Stimulated activated naive CD4-positive, alpha-beta T cell (primary cell): ENCODE results near the gene DIP2A.
A peak's percentile ranks its signal among the peaks of the same experiment; 100 is the strongest.

ENCODE experiments used
- DNase-seq, 6 experiments: peaks; one replicate each; lab custom pipeline; 2025; lab: John Stamatoyannopoulos, UW

The DIP2A gene, protein sequence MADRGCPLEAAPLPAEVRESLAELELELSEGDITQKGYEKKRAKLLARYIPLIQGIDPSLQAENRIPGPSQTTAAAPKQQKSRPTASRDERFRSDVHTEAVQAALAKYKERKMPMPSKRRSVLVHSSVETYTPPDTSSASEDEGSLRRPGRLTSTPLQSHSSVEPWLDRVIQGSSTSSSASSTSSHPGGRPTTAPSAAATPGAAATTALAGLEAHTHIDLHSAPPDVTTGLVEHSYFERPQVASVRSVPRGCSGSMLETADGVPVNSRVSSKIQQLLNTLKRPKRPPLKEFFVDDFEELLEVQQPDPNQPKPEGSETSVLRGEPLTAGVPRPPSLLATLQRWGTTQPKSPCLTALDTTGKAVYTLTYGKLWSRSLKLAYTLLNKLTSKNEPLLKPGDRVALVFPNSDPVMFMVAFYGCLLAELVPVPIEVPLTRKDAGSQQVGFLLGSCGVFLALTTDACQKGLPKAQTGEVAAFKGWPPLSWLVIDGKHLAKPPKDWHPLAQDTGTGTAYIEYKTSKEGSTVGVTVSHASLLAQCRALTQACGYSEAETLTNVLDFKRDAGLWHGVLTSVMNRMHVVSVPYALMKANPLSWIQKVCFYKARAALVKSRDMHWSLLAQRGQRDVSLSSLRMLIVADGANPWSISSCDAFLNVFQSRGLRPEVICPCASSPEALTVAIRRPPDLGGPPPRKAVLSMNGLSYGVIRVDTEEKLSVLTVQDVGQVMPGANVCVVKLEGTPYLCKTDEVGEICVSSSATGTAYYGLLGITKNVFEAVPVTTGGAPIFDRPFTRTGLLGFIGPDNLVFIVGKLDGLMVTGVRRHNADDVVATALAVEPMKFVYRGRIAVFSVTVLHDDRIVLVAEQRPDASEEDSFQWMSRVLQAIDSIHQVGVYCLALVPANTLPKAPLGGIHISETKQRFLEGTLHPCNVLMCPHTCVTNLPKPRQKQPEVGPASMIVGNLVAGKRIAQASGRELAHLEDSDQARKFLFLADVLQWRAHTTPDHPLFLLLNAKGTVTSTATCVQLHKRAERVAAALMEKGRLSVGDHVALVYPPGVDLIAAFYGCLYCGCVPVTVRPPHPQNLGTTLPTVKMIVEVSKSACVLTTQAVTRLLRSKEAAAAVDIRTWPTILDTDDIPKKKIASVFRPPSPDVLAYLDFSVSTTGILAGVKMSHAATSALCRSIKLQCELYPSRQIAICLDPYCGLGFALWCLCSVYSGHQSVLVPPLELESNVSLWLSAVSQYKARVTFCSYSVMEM (N-terminal part only)

DNA sequence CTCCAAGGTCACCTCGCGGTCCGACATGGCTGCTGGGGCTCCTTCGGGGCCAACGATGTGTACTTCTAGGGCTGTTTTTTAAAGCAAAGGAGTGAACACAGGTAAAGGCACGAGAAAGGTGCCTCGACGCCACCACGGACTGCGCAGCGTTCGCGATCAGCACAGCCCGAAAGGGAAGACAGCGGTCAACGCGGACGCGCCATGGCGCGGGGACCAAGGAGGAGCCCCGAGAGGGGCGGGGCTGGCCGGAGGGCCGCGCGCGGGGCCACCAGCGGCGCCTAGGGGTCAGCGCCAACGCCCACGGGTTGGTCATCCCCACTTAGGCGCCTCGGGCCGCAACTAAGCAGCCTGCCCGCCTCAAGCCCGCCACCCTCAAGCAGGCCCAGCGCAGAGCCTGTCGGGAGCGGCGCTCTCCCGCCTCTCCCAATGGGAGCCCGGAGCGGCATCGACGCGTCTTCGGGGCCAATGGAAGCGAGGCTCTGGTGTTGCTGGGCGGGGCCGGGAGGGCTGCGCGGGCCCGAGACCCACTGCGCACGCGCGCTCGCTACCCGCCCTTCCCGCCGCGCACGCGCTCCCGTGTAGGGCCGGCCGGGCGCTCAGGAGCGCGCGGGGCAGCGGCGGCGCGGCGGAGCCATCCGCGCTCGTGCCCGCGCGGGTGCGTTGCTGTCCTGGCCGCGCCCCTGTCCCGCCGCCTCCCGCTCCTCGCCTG, at the start of gene DIP2A:
DIP2A (plus strand) TSS at position 577 of the 709 bp plus-strand sequence. CDS start 241 bp downstream, outside the sequence.
- DNase-seq = peak; percentile 88 to 97 (median 93)

DNA sequence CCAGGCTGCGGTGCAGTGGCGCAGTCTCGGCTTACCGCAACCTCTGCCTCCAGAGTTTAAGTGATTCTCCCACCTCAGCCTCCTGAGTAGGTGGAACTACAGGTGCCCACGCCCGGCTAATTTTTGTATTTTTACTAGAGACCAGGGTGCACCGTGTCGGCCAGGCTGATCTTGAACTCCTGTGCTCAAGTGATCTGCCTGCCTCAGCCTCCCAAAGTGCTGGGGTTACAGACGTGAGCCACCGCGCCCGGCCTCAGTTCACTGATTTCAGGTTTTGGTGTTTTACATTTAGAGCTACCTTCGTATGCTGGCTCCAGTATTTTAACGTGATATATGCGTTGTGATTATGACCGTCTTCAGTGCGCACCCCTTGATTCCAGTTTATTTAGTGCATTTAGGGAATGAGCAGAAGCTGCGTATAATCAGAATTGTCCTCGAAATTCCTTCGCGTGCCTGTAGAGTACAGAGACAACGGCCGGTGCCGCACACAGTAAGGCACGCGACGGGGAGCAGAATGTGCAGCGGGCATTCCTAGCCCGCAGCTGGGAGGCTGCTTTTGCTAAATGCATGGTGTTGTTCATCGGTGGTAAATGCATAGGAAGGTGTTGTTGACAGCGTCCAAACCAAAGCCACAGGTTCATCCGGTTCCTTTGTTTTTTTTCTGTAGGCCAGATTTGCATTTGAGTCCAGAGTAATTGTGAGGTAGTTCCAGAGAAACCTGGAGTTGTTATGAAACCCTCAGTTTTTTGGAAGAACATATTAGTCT, 48.9 kb upstream of the DIP2A start:
- no peak for DNase-seq

DNA sequence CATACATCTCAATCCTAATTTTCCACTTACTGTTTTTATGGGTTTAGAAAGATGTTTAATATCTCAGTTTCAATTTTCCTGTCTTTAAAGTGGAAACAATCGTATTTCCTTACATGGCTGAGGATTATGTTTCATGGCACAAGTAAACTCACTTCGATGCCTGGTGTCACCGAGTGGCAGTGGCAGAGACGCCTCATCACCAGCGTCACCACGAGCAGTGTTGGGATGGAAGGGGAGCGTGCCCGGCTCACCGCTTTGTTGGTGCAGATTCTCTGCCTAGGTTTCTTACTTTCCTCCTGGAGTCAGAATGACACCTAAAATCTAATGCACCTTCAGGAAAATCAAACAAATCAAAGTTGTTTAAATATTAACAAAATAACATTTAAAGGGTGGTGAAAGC, 48.2 kb upstream of the DIP2A start:
- no peak for DNase-seq

DNA sequence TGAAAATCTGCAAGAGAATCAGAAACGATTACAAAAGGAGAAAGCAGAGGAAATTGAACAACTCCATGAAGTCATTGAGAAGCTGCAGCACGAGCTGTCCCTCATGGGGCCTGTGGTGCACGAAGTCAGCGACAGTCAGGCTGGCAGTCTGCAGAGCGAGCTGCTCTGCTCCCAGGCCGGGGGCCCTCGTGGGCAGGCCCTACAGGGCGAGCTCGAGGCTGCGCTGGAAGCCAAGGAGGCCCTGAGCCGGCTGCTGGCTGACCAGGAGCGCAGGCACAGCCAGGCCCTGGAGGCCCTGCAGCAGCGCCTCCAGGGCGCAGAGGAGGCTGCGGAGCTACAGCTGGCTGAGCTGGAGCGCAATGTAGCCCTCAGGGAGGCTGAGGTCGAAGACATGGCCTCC, 47.5 kb upstream of the DIP2A start:
- DNase-seq = no peak

DNA sequence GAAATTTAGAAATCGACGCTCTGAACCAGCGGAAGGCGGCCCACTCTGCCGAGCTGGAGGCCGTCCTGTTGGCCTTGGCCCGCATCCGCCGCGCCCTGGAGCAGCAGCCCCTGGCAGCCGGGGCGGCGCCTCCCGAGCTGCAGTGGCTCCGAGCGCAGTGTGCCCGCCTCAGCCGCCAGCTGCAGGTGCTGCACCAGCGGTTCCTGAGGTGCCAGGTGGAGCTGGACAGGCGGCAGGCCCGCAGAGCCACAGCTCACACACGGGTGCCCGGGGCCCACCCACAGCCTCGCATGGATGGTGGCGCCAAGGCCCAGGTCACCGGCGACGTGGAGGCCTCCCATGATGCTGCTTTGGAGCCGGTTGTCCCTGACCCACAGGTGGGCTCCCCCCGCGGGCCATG, 47.0 kb upstream of the DIP2A start:
- DNase-seq = no peak

DNA sequence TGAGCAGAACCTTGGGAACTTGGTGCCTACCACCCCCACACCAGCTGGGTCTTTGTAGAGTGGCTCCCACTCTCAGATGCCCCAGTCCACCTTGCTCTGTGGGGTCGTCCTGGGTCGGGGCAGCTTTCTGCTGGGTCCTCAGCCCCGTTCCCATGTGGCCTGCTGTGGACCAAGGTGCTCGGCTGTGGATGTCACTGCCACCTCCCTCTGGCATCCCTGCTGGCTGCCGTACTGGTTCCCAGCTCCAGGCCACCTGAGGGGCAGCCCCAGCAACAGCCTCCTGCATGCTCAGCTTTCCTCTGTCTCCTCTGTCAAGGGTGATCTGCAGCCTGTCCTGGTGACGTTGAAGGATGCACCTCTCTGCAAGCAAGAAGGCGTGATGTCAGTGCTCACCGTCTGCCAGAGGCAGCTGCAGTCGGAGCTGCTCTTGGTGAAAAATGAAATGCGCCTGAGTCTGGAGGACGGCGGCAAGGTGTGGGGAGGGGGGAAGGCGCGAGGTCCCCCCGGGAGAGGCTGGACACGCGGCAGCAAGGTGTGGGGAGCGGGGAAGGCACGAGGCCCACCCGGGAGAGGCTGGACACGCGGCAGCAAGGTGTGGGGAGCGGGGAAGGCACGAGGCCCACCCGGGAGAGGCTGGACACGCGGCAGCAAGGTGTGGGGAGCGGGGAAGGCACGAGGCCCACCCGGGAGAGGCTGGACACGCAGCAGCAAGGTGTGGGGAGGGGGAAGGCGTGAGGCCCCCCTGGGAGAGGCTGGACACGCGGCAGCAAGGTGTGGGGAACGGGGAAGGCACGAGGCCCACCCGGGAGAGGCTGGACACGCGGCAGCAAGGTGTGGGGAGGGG, 45.9 kb upstream of the DIP2A start:
- DNase-seq = no peak

DNA sequence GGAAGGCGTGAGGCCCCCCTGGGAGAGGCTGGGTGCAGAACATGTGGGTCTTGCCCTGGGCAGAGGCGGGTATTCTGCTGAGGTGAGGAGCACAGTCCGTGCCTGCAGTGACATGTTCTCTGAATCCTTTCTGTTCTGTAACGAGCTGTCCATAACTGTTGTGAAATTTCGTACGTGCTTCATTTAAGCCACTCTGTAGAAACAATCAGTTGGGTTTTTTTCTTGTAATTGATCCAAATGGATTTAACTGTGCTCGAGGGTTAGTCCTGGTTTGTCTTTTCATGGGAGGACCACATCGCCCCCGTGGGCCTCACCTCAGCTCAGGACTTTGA, 45.4 kb upstream of the DIP2A start:
- DNase-seq = no peak

DNA sequence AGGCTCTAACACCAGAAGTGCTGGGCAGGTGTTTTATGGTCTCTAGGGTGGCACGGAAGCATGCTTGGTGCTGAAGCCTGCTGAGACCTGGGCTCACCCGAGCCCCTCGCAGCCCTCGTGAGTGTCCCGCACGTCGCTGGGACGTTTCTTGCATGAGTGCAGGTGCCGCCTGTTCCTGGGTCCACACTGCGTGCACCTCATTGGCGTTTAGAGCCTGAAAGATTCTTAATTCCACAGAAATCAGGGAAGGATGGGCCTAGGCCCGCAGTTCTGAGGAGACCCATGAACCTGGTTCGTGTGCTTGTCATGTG, 43.8 kb upstream of the DIP2A start:
- no peak for DNase-seq

DNA sequence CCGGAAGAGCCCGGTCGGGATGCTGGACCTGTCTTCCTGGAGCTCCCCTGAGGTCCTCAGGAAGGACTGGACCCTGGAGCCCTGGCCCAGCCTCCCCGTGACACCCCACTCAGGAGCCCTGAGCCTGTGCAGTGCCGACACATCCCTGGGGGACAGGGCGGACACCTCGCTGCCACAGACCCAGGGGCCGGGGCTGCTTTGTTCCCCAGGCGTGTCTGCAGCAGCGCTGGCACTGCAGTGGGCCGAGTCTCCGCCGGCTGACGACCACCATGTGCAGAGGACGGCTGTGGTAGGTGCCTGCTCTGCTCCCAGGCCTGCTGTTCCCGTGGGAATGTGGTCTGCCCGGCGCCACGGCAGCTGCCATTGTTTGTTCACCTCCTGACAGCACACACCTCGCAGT, 42.1 kb upstream of the DIP2A start:
- DNase-seq = no peak

DNA sequence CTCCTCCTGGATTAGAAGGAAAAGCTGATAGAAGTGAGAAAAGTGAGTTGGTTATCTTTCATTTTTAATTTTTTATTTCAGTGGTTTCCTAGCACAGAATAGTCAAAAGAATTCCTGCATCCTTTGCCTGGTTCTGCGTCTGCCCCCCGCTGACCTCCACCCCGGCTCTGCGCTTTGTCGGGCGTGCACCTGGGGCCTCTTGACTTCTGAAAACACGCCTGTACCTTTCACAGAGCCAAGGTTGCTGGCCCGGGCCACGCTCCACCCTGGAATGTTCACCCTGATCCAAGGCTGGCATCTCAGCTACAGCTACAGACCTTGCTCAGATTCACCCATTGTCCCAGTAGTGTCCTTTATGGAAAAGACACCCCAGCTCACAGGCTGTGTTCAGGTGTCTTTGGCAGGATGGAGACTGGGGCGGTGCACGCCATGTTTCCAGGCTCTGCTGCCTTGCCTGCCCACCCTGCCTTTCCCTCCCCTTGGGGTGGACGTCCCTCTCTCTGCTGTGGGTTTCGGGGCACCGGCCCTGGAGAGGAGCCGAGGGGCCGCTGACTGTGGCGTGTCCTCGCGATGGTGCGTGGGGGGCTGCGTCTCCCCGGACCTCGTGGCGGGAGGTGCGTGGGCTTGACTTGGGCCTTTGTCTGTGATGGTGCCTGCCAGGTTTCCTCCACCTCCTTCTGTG, 40.3 kb upstream of the DIP2A start:
- no peak for DNase-seq

DNA sequence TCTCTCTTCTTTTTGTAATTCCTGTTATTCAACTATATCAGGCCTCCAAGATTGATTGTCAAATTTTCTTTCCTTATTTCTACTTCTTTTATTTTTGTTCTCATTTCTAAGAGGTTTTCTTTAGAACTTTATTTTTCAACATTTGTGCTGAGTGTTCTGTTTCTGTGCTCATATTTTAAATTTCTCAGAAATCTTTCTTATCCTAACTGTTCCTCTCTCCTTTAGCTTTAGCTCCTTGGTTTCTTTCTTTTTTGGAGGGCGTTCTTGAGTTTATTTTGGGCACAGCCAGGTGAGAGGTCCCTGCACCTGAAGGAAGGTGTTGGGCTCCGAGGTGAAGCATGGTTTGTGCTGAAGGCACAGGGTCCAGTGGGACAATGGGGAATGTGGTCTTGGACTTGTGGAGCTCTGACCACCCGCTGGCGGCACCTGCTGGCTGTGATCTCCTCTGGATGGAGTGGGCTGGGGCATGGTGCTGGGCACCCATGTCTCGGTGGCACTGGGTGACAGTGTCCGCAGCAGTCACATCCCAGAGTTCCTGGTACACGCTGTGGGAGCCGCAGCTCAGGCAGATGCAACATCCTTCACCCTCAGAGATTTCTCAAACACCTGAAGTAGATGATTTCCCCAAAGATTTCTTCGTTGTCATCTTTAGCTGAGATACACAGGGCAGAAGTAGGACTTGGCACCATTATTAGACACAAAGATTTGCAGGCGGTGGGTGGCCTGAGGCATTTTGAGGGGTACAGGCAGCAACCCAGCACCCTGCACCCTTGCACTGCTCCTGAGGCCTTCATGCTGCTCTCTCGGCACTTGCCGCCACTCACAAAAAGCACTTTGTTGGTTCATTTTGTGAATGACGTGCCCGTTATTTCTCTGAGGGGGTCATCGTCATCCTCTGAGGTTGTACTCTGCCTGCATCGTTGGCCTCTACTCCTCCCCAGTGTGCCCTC, 38.2 kb upstream of the DIP2A start:
- no peak for DNase-seq

DNA sequence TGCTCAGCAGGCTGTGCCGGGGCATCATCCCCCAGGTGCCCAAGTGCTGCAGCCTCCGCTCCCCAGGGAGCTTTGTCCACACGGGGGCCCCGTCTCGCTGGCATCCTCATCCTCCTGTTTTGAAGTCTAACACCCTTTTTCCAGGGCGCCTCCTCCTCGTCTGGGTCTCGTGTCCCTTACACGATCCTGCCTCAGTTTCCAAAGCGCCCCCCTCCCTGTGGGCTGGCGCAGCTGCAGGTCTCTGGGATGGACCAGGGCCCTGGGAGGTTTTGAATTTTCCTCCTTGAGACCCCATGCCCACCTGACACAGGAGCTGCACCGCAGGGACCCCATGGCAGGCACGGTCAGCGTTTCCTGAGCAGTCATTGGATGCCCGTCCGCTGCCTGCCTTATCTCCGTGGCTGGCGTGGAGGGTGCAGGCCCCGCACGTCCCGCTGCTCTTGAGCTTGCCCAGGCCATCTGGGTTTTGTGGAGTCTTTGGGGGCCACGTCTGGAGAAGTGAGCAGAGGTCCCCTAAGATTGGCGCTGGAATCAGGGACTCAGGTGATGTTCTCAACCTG, 37.4 kb upstream of the DIP2A start:
- no peak for DNase-seq

DNA sequence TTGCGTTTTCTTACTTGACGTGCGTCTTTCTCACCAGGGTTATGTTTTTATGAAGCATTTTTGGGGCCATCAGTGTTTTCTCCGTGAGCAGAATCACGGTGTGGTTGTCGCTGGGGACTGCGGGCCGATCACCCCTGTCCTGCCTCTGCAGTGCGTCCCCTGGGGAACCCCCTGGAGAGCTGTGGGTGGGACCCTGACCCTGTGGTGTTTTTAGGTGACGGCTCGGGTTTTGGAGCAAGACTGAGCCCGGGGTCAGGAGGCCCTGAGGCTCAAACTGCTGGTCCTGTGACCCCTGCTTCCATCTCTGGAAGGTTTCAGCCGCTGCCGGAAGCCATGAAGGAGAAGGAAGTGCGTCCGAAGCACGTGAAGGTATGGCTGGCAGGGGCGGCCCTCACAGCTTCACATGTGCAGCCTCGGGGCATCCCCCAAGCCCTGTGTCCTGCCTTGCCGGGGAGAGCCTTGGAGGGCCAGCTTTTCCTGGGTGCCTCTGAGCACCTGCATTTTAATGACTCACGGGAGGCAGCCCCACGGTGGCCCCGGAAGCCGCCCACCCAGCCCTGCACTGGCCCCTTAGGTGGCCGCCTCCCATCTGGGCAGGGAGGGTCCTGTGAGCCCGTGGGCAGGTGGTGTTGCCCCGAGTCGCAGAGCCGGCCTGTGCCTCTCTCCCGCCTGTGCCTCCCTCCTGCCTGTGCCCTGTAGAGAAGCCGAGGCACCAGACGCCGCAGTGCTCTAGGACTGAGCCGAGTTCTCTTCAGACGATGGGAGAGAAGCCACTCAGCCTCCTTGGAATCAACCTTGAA, 36.7 kb upstream of the DIP2A start:
- no peak for DNase-seq

DNA sequence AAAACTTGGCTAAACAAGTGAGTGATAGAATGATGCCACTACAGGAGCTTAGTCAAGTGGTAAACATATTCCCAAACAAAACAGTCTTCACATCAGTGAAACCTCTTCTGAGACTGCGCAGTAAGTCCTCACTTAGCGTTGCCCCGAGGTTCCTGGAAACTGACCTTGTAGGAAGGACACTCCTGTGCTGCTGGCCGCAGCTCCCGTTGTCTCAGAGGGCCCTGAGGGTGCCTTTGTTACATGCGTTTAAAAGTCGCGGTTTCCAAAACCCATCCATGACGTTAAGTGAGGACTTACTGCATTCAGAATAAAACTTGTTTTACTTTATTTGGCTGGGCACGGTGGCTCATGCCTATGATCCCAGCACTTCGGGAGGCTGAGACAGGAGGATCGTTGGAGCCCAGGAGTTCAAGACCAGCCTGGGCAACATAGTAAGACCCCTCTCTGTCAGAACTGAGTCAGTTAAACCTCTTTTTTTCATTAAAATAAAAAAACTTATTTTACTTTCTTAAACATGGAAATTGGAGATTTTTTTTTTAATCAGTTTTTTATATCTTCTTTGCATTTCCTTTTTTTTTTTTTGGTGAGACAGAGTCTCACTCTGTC, 36.0 kb upstream of the DIP2A start:
- no peak for DNase-seq

DNA sequence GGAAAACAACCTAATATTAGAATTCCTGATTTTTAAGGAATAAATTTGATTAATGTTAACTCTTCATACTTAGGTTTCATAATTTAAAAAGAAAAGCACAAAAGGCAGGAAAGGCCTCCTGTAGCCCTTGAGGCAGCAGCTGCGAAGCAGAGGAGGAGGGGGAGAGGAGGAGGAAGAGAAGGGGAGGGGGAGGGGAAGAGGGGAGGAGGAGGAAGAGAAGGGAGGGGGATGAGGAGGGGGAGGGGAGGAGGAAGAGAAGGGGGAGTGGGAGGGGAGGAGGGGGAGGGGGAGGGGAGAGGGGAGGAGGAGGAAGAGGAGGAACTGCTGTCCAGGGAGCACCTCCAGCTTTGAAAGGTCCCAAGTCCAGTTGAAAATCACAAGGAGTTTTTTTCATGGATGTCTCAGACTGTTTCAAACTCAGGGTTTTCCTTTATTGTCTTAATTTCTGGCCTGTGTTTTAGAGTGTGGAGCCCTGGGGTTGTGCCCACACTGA, 35.1 kb upstream of the DIP2A start:
- DNase-seq = no peak

DNA sequence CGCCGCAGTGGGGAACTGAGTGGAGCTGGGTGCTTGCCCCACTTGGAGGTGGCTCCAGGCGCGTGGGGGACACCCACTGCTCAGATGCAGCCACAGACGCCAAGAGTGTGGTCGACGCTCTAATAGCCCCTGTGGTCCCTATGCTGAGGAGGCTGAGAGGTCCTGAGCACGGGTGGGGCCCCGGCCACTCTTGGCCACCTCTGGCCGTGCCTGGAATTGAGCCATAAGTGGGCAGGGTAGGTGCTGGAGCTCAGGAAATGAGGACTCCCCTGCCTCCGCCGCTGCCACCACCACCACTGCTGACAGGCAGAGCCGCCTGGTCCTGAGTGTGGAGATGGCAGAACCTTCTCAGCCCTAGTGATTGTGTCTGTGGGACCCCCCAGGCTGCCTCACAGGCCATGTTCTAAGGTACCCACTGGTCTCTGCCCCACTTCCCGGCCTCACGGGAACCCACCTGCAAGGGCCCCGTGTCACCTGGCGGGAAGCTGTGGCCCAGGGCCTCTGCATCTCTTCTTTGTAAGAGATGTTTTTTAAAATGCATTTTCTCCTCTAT, 34.6 kb upstream of the DIP2A start:
- DNase-seq = peak in 4 of 6 experiments; percentile 14 to 60 (median 32)
